Loucy (cell line): Measurements from ENCODE around the gene UNC13C.

ENCODE experiments used
- H2AFZ ChIP-seq: fragments of 200-600 bp; sonication (generic); 2 replicates; pipeline ENCODE4 v1.6.0; 2016; ENCODE audit warnings: antibody characterized with exemption, mild to moderate bottlenecking, low read length, moderate library complexity
- H3F3A ChIP-seq: fragments of 200-600 bp; 2 replicates; pipeline ENCODE4 v1.6.0; 2016; ENCODE audit warnings: antibody characterized with exemption, low read depth, mild to moderate bottlenecking
- H3K27me3 ChIP-seq: fragments of 200-600 bp; sonication (generic); 2 replicates; pipeline ENCODE4 v1.6.1; 2014; ENCODE audit warnings: low read length, mild to moderate bottlenecking; ENCODE audit not compliant: insufficient read depth, poor library complexity, severe bottlenecking
- H3K36me3 ChIP-seq: fragments of 200-600 bp; sonication (generic); 2 replicates; pipeline ENCODE4 v1.6.1; 2016; ENCODE audit warnings: low read length; ENCODE audit not compliant: insufficient read depth
- H3K4me1 ChIP-seq: fragments of 200-600 bp; sonication (generic); 2 replicates; pipeline ENCODE4 v1.5.1; 2014; ENCODE audit warnings: low read length, mild to moderate bottlenecking; ENCODE audit not compliant: insufficient read depth, poor library complexity, severe bottlenecking
- H3K4me2 ChIP-seq: fragments of 200-600 bp; sonication (generic); 2 replicates; pipeline ENCODE4 v1.6.0; 2014; ENCODE audit warnings: antibody characterized with exemption, low read length, low read depth, mild to moderate bottlenecking; ENCODE audit not compliant: poor library complexity, severe bottlenecking
- H3K4me3 ChIP-seq: fragments of 200-600 bp; sonication (generic); 2 replicates; pipeline ENCODE4 v1.5.1; 2014; ENCODE audit warnings: low read length, mild to moderate bottlenecking, mixed read lengths; ENCODE audit not compliant: poor library complexity, severe bottlenecking
- H3K79me2 ChIP-seq: fragments of 200-600 bp; sonication (generic); 2 replicates; pipeline ENCODE4 v1.6.1; 2014; ENCODE audit warnings: low read length; ENCODE audit not compliant: insufficient read depth
- H3K9ac ChIP-seq: fragments of 200-600 bp; sonication (generic); 2 replicates; pipeline ENCODE4 v1.6.0; 2014; ENCODE audit warnings: mild to moderate bottlenecking, low read depth, low read length, moderate library complexity; ENCODE audit not compliant: poor library complexity, severe bottlenecking
- H3K9me2 ChIP-seq: fragments of 200-600 bp; sonication (generic); replicated peaks from 2 replicates; pipeline ENCODE4 v1.6.1; 2016; ENCODE audit warnings: low read depth, low read length, mixed read lengths
- H3K9me3 ChIP-seq: fragments of 200-600 bp; sonication (generic); 2 replicates; pipeline ENCODE4 v1.6.1; 2014; ENCODE audit warnings: mild to moderate bottlenecking, antibody characterized with exemption, low read length, low read depth; ENCODE audit not compliant: insufficient read depth
- H4K20me1 ChIP-seq: fragments of 200-600 bp; sonication (generic); 2 replicates; pipeline ENCODE4 v1.6.0; 2014; ENCODE audit warnings: antibody characterized with exemption, low read length, mild to moderate bottlenecking; ENCODE audit not compliant: insufficient read depth, poor library complexity, severe bottlenecking
- EZH2phosphoT487 ChIP-seq: fragments of 200-600 bp; IDR thresholded peaks from 2 replicates; pipeline ENCODE4 v1.6.1; 2018; ENCODE audit warnings: antibody characterized with exemption, mild to moderate bottlenecking, moderate library complexity, borderline replicate concordance
- TF ChIP-seq, protein P1 (sequence below): fragments of 200-600 bp; sonication (generic); conservative IDR thresholded peaks from 2 replicates; pipeline ENCODE4 v1.5.1; 2014; ENCODE audit warnings: mild to moderate bottlenecking, antibody characterized with exemption, low read length

The UNC13C gene

GRCh38 chr15:54364961-54365360, 386.7 kb downstream of the UNC13C start:
- no peaks in the 10 kb centered on the region for H3K36me3 ChIP-seq
- no peak for TF ChIP-seq EZH2phosphoT487
- TF ChIP-seq, protein P1, sequence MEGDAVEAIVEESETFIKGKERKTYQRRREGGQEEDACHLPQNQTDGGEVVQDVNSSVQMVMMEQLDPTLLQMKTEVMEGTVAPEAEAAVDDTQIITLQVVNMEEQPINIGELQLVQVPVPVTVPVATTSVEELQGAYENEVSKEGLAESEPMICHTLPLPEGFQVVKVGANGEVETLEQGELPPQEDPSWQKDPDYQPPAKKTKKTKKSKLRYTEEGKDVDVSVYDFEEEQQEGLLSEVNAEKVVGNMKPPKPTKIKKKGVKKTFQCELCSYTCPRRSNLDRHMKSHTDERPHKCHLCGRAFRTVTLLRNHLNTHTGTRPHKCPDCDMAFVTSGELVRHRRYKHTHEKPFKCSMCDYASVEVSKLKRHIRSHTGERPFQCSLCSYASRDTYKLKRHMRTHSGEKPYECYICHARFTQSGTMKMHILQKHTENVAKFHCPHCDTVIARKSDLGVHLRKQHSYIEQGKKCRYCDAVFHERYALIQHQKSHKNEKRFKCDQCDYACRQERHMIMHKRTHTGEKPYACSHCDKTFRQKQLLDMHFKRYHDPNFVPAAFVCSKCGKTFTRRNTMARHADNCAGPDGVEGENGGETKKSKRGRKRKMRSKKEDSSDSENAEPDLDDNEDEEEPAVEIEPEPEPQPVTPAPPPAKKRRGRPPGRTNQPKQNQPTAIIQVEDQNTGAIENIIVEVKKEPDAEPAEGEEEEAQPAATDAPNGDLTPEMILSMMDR: no peak
- H3K9ac ChIP-seq: no peak overlapping the region
- H3K27me3 ChIP-seq: no peaks in the 10 kb centered on the region
- no peaks in the 10 kb centered on the region for H3K79me2 ChIP-seq
- H3K9me2 ChIP-seq: no peaks in the 10 kb centered on the region
- no peak overlapping the region for H2AFZ ChIP-seq
- H3K4me1 ChIP-seq: no peaks in the 10 kb centered on the region
- H3F3A ChIP-seq: no peaks in the 10 kb centered on the region
- H3K4me3 ChIP-seq: no peak overlapping the region
- no peaks in the 10 kb centered on the region for H4K20me1 ChIP-seq
- peaks cover 13% of the 10 kb centered on the region; the same call in 1 of the 2 replicates for H3K9me3 ChIP-seq
- H3K4me2 ChIP-seq: no peak overlapping the region

DNA sequence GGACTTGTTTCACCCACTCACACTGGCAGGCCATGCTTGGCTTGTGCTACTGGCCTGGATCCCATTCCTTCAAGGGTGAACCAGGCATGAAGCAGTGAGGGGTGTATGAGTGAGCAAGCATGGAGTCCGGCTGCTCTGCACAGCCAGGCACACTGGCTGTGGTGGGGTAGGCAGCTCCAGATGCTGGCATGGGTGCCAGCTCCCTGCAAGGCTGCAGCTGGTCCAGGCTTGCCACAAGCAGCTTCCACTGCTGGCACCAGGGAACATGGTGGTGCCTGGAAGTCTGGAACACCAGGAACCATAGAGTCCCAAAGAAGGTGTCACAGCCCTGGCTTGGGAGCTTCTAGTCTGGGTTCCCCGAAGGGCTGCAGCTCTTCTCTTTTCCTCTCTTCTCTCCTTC, 395.1 kb downstream of the UNC13C start:
- Histone ChIP-seq H3K4me2 (no peak overlapping the region), H3K4me1 (no peaks in the 10 kb centered on the region), H2AFZ (no peak overlapping the region), H3K36me3 (no peaks in the 10 kb centered on the region), H3K9me2 (no peaks in the 10 kb centered on the region), H3F3A (no peaks in the 10 kb centered on the region), H3K27me3 (no peaks in the 10 kb centered on the region), H3K4me3 (no peak overlapping the region), H3K79me2 (no peaks in the 10 kb centered on the region), H4K20me1 (no peaks in the 10 kb centered on the region), H3K9ac (no peak overlapping the region), H3K9me3 (peaks cover 3% of the 10 kb centered on the region; the same call in 1 of the 2 replicates)
- TF ChIP-seq, protein P1: no peak
- no peak for TF ChIP-seq EZH2phosphoT487

DNA sequence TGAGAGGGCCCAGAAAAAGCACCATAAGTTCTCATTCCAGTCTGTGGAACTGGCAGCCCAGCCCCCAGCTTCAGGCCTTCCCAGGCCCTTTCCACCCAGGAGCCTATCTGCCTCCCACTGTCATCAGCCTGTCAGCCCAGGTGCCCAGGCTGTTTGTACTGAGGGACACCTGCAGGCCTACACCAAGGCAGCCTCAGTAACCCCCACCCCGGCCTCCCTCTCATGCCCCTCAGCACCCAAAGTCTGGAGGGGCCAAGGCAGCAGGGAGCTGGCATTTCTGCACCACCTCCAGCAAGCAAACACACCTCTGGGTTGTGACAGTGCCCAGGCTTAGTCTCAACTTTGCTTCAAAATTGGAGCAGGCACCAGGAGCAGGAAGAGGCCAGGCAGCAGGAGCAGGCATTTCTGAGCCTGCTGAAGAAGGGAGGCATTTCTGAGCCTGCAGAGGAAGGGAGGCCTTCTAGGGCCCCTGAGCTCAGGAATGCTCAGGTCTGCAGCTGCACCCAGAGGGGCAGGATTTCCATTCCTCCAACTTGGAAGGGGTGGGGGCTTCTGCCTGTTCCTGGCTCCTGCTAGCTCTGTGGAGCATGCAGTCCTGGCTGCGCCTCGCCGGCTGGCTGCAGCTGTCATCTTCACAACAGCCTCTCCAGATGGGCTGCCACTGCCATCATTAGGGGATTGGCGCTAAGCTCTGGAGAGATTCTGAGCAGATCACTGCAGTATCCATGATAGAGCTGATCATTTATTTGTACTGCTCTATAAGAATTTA, 396.1 kb downstream of the UNC13C start:
- TF ChIP-seq, protein P1: no peak
- TF ChIP-seq EZH2phosphoT487: no peak
- Histone ChIP-seq H3K4me3 (no peak overlapping the region), H3K9me3 (peaks cover 3% of the 10 kb centered on the region; the same call in 1 of the 2 replicates), H3K27me3 (no peaks in the 10 kb centered on the region), H3K4me1 (no peaks in the 10 kb centered on the region), H3K9ac (no peak overlapping the region), H2AFZ (no peak overlapping the region), H3K79me2 (no peaks in the 10 kb centered on the region), H4K20me1 (no peaks in the 10 kb centered on the region), H3K4me2 (no peak overlapping the region), H3K9me2 (no peaks in the 10 kb centered on the region), H3K36me3 (no peaks in the 10 kb centered on the region), H3F3A (no peaks in the 10 kb centered on the region)
